DMS79 (cell line): ENCODE data around the gene CRYGD.
"Not testable (repeated sequence)": the region's sequence is repeated elsewhere in the genome, so short reads cannot be mapped to it uniquely, and the experiment has no call there.

Experiments
- DNase-seq: peaks from one replicate; lab custom pipeline; 2025; lab: John Stamatoyannopoulos, UW

Gene CRYGD

GRCh38 chr2:208129744-208130711, 5.7 kb upstream of the CRYGD start, which contains the start of gene CRYGC:
CRYGC (minus strand) TSS chr2:208129828; CDS start chr2:208129792, 36 bp downstream.
- DNase-seq: no peak

GRCh38 chr2:208128136-208128535, 3.8 kb upstream of the CRYGD start:
- no peak for DNase-seq

- DNase-seq: no peak
These were observed 2.8 kb upstream of the CRYGD start for GRCh38 chr2:208127090-208127489.

- DNase-seq: no peak
These were observed 927 bp upstream of the CRYGD start for GRCh38 chr2:208125251-208125650.

GRCh38 chr2:208122248-208122647, 2.1 kb downstream of the CRYGD start:
- DNase-seq: no peak

- no peak for DNase-seq
These were observed 5.4 kb downstream of the CRYGD start for GRCh38 chr2:208118918-208119317.

GRCh38 chr2:208117390-208117789, 6.9 kb downstream of the CRYGD start:
- DNase-seq: not testable (repeated sequence)

- DNase-seq: peak; percentile 20
These were observed 11.4 kb downstream of the CRYGD start for GRCh38 chr2:208112969-208113368.

GRCh38 chr2:208112273-208112745, 12.0 kb downstream of the CRYGD start:
- not testable (repeated sequence) for DNase-seq

- DNase-seq: no peak
These were observed 20.7 kb downstream of the CRYGD start for GRCh38 chr2:208103616-208104015.

- DNase-seq: no peak
These were observed 22.4 kb downstream of the CRYGD start for GRCh38 chr2:208101716-208102631.

GRCh38 chr2:208099682-208100470, 24.4 kb downstream of the CRYGD start:
- no peak for DNase-seq

- not testable (repeated sequence) for DNase-seq
These were observed 25.6 kb downstream of the CRYGD start for GRCh38 chr2:208098701-208099100.

- DNase-seq: no peak
These were observed 26.1 kb downstream of the CRYGD start for GRCh38 chr2:208098267-208098666.

- no peak for DNase-seq
These were observed 26.5 kb downstream of the CRYGD start for GRCh38 chr2:208097801-208098200.

GRCh38 chr2:208097313-208097712, 27.0 kb downstream of the CRYGD start:
- no peak for DNase-seq

GRCh38 chr2:208096080-208096479, 28.2 kb downstream of the CRYGD start:
- DNase-seq: no peak

- no peak for DNase-seq
These were observed 31.2 kb downstream of the CRYGD start for GRCh38 chr2:208093128-208093527.

- no peak for DNase-seq
These were observed 32.1 kb downstream of the CRYGD start for GRCh38 chr2:208092093-208092832.

- no peak for DNase-seq
These were observed 33.9 kb downstream of the CRYGD start for GRCh38 chr2:208090420-208090819.

- DNase-seq: no peak
These were observed 38.3 kb downstream of the CRYGD start for GRCh38 chr2:208086029-208086428.
